Gastrocnemius medialis (tissue), 4 donors: ENCODE data around the gene ADARB2.

Experiments
- POLR2A ChIP-seq, 2 donors: fragments of 450-650 bp; IDR thresholded peaks; one replicate each; pipeline ENCODE4 v1.6.1; 2017; ENCODE audit warnings: antibody characterized with exemption in 2 of 2, mild to moderate bottlenecking in 2 of 2, moderate library complexity in 2 of 2
- TF ChIP-seq, protein P1 (sequence below), 5 experiments: fragments of 450-650 bp in 3 of 5; fragments of 200-600 bp in 2 of 5; sonication (generic) in 2 of 5; IDR thresholded peaks in 4 of 5; conservative IDR thresholded peaks in 1 of 5; 1 replicate in 4 of 5; 2 replicates in 1 of 5; pipeline ENCODE4 v1.5.1; 2016 to 2019; ENCODE audit warnings: antibody characterized with exemption in 5 of 5, mild to moderate bottlenecking in 3 of 5, moderate library complexity in 3 of 5

DNA sequence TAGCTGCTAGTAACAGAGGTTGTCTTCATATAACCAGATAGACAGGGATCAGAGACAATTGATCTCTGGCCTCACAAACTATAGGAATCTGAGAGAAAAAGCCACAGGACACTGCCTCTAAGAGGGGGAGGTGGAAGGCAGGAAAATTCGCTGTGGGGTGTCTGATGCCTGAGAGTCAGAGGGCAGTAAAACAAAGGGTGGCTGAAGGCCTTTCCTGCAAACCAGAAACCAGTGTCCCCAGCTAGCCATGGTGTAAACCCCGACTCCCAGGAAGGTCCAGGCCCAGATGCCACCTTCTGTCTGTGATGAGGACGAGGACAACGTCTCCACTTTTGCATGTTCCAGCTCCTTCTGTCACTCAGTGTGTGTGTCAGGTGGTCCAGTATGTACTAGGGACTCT is 215.1 kb downstream of the ADARB2 start:
- TF ChIP-seq, protein P1, sequence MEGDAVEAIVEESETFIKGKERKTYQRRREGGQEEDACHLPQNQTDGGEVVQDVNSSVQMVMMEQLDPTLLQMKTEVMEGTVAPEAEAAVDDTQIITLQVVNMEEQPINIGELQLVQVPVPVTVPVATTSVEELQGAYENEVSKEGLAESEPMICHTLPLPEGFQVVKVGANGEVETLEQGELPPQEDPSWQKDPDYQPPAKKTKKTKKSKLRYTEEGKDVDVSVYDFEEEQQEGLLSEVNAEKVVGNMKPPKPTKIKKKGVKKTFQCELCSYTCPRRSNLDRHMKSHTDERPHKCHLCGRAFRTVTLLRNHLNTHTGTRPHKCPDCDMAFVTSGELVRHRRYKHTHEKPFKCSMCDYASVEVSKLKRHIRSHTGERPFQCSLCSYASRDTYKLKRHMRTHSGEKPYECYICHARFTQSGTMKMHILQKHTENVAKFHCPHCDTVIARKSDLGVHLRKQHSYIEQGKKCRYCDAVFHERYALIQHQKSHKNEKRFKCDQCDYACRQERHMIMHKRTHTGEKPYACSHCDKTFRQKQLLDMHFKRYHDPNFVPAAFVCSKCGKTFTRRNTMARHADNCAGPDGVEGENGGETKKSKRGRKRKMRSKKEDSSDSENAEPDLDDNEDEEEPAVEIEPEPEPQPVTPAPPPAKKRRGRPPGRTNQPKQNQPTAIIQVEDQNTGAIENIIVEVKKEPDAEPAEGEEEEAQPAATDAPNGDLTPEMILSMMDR (IDR thresholded peaks at IDR 0.05 in 4 of 5, conservative IDR thresholded peaks at IDR 0.05 in 1 of 5), result no peak
- TF ChIP-seq POLR2A (IDR thresholded peaks at IDR 0.05), result no peak
